LoVo (cell line): ENCODE results near the gene ZNF219.
A peak's percentile ranks its signal among the peaks of the same experiment; 100 is the strongest.

ENCODE experiments used
- DNase-seq: peaks from one replicate; pipeline ENCODE4 v3.0.0-alpha.2; 2016; ENCODE audit warnings: low spot score

The ZNF219 gene

GRCh38 chr14:21101802-21102413 lies 3.5 kb upstream of the ZNF219 start:
- DNase-seq, result peak; percentile 46

DNA sequence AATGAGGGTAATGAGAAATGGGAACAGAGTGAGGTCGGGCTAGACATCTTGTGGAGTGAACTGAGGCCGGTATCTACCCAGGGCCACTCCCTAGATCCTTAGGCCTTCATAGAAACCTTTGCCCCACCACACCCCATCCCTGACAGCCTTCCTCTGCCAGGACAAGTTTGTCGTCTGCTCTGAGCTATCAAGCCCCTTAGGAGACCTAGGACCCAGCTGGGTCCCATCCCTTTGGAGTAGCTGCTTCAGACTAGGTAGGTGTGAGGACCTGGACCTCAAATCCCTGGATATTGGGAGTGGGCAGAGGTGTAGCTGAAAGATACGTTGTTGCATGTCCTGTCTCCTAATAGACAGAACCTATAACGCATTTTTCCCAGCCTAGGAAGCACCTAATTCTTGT lies 2.5 kb upstream of the ZNF219 start, which contains the start of gene TMEM253:
Gene TMEM253 (plus strand): TSS at position 136 of the 400 bp plus-strand sequence. CDS start 278 bp downstream, outside the sequence.
- peak; percentile 81 for DNase-seq

DNA sequence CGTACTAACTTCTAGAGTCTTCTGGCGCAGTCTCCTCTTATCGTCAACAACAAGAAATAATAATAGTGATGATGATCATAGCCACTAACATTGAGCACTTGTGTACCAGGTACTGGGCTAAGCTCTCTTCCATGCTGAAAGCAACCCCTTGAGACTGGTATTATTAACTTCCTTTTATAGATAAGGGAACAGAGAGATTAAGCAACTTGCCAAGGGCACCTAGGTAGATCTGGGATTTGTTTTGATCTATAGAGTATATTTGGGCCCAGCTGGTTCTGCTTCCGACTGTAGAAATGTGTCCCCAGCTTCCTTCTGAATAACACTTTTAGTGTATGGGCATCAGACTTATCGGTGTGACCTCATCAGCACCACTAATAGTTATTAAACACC lies 1.1 kb upstream of the ZNF219 start:
- no peak for DNase-seq

GRCh38 chr14:21098892-21099595 lies 589 bp upstream of the ZNF219 start:
- DNase-seq, result peak; percentile 14

DNA sequence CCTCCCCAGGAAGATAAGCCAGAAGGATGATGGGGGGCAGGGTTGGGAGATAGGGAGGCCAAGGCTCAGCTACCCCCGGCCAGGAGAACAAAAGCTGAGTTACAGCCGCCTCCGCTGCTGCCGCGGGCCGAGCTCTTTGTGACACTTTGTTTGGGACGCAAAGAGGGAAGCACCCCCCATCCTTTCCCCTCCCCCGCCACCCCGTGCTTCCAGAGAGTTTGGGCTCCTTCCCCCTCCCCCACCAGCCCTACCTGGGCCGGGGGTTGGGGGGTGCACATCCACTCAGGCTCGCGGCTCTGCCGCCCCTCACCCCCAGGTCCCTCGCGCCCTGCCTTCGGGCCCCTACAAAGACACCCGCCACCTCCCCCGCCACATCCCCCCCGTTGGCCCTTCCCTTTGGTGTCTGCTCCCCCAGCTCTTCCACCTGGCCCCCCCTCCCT lies 799 bp downstream of the ZNF219 start:
- DNase-seq, result no peak

DNA sequence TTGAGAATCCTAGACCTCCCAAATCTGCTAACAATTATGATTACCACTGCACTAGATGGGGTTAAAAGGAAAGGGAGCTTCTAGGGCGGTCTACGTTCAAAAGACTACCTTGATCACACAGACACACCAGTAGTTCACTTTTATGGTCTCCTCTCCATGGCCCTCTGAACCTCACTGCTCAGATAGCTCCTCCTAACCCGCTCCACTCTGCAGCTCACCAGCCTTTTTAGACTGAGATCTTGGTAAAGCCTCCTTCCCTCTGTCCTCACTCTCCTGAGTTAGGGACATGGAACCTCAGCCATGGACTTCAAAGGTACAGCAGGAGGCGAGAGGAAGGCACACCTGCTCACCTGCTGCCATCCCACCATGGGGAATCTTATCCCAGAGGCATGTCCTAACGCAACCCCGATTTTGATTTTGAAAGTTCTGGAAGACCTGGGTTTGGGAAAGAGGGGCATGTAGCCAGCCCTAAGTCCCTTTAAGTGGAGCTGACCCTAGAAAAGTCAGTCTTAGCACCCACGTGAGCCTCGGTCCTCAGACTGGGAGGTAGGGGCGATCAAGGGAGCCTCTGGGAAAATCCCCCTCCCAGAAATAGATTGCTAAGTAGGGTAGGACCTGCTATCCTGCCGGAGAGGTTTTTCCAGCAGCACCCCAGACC lies 1.3 kb downstream of the ZNF219 start:
- no peak for DNase-seq

DNA sequence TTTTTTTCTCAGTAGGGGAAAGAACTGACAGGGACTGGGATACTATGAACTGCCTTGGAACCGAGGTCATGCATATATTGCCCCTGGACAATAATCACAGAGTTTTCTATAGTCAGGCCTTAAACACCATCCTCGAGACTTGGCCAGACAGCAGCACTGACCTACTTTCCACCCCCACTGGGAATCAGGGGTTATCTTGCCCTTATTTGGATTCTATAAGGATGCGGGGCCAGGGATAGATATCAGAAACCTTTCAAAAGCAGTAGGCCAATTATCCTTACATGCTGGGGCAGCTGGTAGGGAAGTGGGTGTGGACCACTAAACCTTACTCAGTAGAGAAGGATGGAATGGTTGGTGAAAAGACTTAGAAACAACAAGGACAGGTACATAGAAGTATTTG lies 2.0 kb downstream of the ZNF219 start:
- DNase-seq, result no peak

DNA sequence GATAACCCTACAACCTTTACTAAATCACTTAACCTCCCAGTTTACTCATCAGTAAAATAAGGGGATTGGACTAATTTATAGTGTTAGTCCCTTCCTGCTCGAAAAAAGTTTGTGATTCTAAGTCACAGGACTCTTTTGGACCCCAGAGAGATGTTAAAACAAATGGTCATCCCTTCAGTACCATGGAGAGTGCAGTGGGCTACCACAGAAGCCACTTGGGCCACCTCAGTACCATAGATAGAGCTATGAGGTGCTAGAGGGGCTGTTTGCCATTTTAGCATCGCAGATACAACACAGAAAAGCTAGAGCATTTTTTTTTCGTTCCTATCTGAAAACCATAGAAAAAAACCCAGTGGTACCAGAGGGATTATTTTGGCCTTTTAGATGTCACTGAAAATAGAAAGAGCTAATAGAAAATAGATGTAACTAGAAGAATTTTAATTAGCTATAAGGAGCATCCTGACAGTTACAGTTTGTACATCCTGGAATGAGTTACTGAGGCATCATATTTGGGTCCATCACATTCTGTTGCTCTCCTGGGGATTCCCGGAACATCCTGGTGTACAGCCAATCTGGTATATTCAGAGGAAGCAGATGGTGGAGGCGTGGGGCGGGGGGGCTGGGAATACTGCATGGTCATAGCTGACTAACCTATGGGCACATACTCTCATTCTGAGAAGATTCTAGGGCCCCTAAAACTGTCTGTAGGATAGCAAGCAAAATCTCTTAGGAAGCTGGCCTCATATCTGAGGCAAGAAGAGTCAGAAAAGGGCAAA lies 2.8 kb downstream of the ZNF219 start:
- no peak for DNase-seq

- no peak for DNase-seq
These were observed 4.4 kb downstream of the ZNF219 start for GRCh38 chr14:21093769-21094681.

GRCh38 chr14:21093018-21093417 lies 5.4 kb downstream of the ZNF219 start:
- no peak for DNase-seq

- DNase-seq, result peak; percentile 67
These were observed 6.0 kb downstream of the ZNF219 start for GRCh38 chr14:21092273-21093011.

GRCh38 chr14:21091821-21092272 lies 6.6 kb downstream of the ZNF219 start:
- DNase-seq, result no peak

DNA sequence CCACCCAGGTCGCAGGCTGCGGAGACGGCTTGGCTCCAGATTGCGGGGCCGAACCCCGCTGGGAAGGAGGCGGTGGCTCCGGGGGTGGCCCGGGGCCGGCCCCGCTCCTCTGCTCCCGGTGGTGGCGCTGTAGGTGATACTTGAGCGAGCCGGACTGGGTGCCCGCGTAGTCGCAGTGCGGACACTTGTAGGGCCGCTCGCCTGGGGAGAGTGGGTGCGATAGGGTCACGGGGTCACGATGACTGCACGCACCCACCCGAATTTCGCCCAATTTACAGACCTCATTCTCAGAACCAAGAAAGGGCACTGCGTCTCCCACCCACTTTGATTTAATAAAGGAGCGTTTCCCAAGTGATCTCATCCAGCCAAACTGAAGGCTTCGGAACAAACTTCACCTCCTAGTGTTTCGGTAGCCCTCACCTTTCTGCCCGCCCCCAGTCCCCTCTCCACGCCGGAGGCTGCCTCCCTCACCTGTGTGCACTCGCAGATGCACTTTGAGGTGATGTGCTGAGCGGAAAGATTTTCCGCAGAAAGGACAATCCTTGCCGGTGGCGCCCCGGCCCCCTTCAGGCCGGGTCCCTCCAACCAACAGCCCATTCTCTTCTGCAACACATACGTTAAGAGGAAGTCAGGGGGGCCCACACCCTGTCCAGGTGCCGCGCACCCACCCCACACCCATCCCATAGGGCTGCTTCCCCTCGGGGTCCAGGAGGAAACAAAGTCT lies 7.4 kb downstream of the ZNF219 start:
- DNase-seq, result no peak

DNA sequence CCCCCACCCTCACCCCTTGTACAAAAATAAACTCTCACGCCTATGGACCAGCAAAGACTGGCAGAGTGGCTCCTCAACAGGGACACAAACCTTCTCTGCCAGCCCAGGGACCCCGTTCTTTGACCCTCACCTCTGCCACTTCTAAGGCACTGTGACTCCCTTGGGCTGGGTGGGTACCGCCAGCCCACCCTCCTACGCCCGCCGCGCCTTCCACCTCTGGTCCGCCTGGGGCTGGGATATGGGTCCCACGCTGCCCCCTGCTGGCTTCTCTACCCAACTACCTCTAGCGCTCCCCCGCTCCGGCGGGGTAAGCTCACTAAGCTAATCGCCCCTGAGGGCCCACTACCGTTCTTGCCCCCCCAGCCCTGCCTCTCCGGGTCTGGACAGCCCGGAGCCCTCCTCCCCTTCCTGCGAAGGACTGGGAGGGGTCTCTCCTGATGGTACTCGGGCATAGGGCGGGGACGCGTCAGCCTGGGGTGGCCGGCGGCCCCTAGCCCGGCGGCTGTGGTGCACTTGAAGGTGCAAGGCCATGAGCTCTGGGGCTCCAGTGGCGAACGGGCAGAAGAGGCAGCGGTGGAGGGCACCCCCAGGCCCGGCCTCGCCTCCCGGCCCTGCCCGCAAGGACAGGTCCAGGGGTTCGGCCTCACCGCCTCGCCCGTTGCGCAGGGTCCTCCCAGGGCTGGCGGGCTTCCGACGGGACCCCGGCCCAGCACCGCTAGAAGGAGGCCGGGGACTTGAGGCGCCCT lies 8.1 kb downstream of the ZNF219 start:
- DNase-seq, result no peak

DNA sequence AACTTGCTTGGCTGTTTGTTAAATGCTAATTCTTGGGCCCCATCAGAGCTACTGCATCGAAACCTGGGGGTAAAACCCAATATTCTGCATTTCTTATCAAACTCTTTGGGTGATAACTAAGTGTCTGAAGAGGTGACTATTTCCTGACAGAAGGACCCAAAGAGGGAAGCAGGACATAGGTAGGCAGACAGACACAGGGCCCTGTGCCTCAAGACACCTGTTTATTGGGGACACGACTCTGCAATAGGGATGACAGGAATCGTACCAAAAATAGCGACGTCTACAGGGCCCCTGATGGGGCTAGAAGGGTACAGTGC lies 8.6 kb downstream of the ZNF219 start:
- DNase-seq, result no peak

GRCh38 chr14:21089271-21089670 lies 9.2 kb downstream of the ZNF219 start:
- DNase-seq, result no peak

GRCh38 chr14:21088687-21089086 lies 9.8 kb downstream of the ZNF219 start:
- no peak for DNase-seq

DNA sequence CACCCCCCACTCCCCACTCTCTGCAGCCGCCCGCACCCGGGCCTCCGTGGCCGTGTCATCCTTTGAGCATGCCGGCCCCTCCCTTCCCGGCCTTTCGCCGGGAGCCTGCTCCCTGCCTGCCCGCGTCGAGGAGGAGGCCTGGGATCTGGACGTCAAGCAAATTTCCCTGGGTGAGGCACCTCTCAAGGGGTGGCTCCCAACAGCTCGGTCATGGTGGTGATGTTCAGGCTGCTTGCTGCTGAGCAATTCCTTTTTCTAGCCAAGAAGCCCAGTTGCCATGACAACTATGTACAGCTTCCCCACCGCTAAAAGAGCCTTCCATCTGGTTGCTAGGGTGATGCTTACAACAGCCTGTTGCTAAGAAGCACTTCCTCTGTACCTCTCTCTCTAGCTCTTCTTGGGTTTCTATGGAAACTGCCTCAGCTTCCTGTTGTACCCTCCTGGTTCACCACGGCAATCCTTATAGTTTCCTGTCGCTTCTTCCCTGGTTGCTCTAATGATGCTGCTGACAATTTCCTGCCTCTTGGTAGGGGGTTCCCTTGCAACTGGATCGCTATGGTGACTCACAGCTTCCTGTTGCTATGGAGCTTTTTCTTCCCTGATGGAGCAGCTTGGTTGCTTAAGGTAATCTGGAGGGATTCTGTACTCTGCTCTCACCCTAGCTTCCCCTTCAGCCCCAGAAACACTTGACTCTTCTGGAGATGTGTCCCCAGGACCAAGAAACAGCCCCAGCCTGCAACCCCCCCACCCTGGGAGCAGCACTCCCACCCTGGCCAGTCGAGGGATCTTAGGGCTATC lies 11.0 kb downstream of the ZNF219 start:
- no peak for DNase-seq

DNA sequence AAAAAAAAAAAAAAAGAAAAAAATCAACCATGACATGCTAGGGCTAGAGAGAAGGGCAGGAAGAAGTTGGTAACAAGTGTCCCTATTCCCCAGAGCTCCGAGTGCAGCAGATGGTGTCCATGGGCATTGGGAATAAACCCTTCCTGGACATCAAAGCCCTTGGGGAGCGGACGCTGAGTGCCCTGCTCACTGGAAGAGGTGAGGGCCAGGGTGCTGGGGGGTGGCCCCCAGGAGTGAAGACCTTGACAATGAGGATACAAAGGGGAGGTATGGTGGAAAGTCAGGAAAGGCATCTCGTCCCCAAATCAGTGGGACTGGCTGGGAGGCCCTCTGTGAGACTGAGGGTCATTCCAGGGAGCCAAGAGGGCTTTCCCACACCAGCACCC lies 11.6 kb downstream of the ZNF219 start:
- DNase-seq, result no peak
